ENCODE data around the gene HHAT. TPM values are rescaled to one million over a fixed set of nuclear protein-coding genes. Genes with fewer than 3 reads are reported as not detected.

Gene HHAT
- total RNA-seq, 1 donor from 2014 or later: 13.7 TPM

DNA sequence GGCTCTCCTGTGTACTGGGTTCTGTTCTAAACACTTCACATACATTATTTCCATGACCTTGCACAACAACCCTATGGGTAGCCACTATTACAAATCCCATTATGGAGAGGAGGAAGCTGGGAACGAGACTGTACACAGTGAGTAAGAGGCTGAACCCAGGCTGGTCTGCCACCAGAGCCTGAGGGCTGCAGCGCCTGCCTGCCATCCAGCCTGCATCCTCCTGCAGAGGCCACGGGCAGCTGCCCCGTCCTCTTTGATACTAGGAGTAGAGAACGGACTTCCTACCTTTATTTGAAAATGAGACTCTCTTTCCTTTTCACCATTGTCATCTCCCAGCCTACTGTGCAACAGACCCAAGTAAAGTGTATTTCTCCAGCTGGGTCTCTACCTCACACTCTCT is 370.0 kb downstream of the HHAT start:
- no peak for TF ChIP-seq CTCF (conservative IDR thresholded peaks at IDR 0.05; ENCODE audit: low read depth, low read length)
- no peak for DNase-seq (ENCODE audit: low read depth)
- H3K4me3 ChIP-seq (ENCODE audit: low read depth, low read length): no peak overlapping the region

DNA sequence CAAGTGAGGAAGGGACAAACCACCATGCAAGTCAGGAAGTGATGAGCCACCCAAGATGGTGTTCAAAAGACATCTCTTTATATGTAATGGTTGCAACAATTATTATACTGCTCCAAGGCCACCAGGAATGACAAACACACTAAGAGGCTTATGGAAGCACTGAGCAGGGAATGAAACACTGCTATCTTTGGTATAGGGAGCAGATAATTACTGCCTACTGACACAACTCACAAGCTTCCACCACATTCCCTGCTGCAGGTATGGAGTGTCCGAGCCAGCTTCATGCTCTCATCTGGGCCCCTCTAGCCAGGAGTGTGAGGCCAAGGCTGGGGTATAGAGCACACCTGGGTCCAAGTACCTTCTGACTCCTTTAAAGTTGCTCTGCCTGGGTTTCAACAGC is 371.4 kb downstream of the HHAT start:
- no peak overlapping the region for H3K4me3 ChIP-seq (ENCODE audit: low read depth, low read length)
- DNase-seq (ENCODE audit: low read depth): no peak
- no peak for TF ChIP-seq CTCF (conservative IDR thresholded peaks at IDR 0.05; ENCODE audit: low read depth, low read length)

GRCh38 chr1:210700511-210700910 is 371.8 kb downstream of the HHAT start:
- no peak for TF ChIP-seq CTCF (conservative IDR thresholded peaks at IDR 0.05; ENCODE audit: low read depth, low read length)
- no peak overlapping the region for H3K4me3 ChIP-seq (ENCODE audit: low read depth, low read length)
- DNase-seq (ENCODE audit: low read depth): no peak

DNA sequence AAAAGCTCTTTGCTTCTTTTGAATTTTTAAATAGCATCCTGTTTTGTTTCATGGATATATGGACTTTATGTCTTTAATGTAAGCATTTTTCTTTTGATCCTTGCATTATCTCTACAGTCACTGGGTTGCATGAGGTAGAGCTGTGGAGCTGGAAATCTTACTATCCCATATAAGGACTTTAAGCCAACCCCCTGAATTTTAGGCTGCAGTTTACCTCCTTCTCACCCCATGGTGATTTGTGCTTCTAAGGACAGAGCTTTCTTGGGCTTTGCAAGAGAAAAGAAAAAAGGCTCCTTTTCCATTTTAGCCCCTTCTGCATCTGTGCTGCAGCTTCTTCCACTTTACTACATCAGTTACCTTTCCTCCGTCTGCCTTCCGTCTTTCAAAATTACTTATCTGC is 373.8 kb downstream of the HHAT start:
- DNase-seq (ENCODE audit: low read depth): no peak
- H3K4me3 ChIP-seq (ENCODE audit: low read depth, low read length): no peak overlapping the region
- TF ChIP-seq CTCF (conservative IDR thresholded peaks at IDR 0.05; ENCODE audit: low read depth, low read length): no peak

GRCh38 chr1:210703593-210703992 is 374.9 kb downstream of the HHAT start:
- no peak for TF ChIP-seq CTCF (conservative IDR thresholded peaks at IDR 0.05; ENCODE audit: low read depth, low read length)
- H3K4me3 ChIP-seq (ENCODE audit: low read depth, low read length): no peak overlapping the region
- no peak for DNase-seq (ENCODE audit: low read depth)

GRCh38 chr1:210705086-210705485 is 376.4 kb downstream of the HHAT start:
- no peak for DNase-seq (ENCODE audit: low read depth)
- TF ChIP-seq CTCF (conservative IDR thresholded peaks at IDR 0.05; ENCODE audit: low read depth, low read length): no peak
- H3K4me3 ChIP-seq (ENCODE audit: low read depth, low read length): no peak overlapping the region

DNA sequence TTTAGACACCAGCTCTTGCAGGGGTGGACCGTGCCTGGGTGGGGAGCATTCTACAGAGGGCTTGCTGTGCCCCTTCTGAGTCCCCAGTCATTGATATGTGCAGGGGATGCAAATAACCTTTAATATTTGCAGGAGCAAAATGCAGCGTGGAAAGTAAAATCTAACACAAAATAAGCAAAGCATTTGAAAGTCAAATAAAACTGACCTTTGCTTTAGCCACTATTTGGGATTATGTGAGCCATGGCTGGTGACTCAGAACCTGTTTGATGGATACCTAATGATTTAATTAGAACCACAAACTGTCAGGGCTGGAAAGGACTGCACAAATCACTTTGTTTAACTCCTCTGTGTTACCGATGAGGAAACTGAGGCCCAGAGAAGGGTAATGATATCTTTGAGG is 377.5 kb downstream of the HHAT start:
- no peak for TF ChIP-seq CTCF (conservative IDR thresholded peaks at IDR 0.05; ENCODE audit: low read depth, low read length)
- DNase-seq (ENCODE audit: low read depth): no peak

More for the DNA sequence above, 377.5 kb downstream of the HHAT start:
- H3K4me3 ChIP-seq (ENCODE audit: low read depth, low read length): no peak overlapping the region

Data from epithelial cell of proximal tubule (primary cell).